GM18861 (cell line): ENCODE measurements around the gene TMOD1.

Experiments
- ATAC-seq: cut with Tn5 transposase; IDR thresholded peaks from one replicate; pipeline ENCODE4 v1.9.1; 2021; ENCODE audit not compliant: unreplicated experiment

TMOD1 gene

GRCh38 chr9:97630591-97630990 is 129.1 kb downstream of the TMOD1 start:
- no peak for ATAC-seq

GRCh38 chr9:97632248-97632984 is 130.9 kb downstream of the TMOD1 start:
- peak; percentile 1 for ATAC-seq

GRCh38 chr9:97632985-97633858 is 131.8 kb downstream of the TMOD1 start, which contains the start of the genes NCBP1 and TSTD2:
Gene NCBP1, plus strand, starts transcription at chr9:97633821. Its CDS starts 61 bp downstream, at chr9:97633882.
Gene TSTD2, minus strand, starts transcription at chr9:97633368. Its CDS starts 5,806 bp downstream, at chr9:97627562.
- ATAC-seq: peak; percentile 84

GRCh38 chr9:97633859-97634490 is 132.5 kb downstream of the TMOD1 start:
- no peak for ATAC-seq

- ATAC-seq: no peak
Measured at GRCh38 chr9:97635026-97635425, 133.6 kb downstream of the TMOD1 start.

- no peak for ATAC-seq
Measured at GRCh38 chr9:97636903-97637302, 135.4 kb downstream of the TMOD1 start.

GRCh38 chr9:97638666-97639065 is 137.2 kb downstream of the TMOD1 start:
- ATAC-seq: no peak

- ATAC-seq: no peak
Measured at GRCh38 chr9:97640325-97640724, 138.9 kb downstream of the TMOD1 start.

GRCh38 chr9:97645720-97646119 is 144.3 kb downstream of the TMOD1 start:
- ATAC-seq: no peak

GRCh38 chr9:97647996-97648395 is 146.5 kb downstream of the TMOD1 start:
- no peak for ATAC-seq
